Measurements from ENCODE around the gene TCEAL4. TPM values are rescaled to one million over a fixed set of nuclear protein-coding genes. Genes with fewer than 3 reads are reported as not detected.

The TCEAL4 gene
- total RNA-seq, 1 donor from 2014 or later = 145 TPM

Other genes with a start within 250 kb of the TCEAL4 start
- gene TCEAL9, start 229.0 kb upstream of the TCEAL4 start, total RNA-seq = 52.1 TPM
- gene BEX3, start 209.0 kb upstream of the TCEAL4 start, total RNA-seq = 111 TPM
- 2.8 TPM for gene RAB40A, start 66.0 kb upstream of the TCEAL4 start, total RNA-seq
- 49.1 TPM for gene TCEAL3, start 22.4 kb downstream of the TCEAL4 start, total RNA-seq
- 53.7 TPM for gene TCEAL1, start 43.5 kb downstream of the TCEAL4 start, total RNA-seq
- 307 TPM for gene MORF4L2, start 101.2 kb downstream of the TCEAL4 start, total RNA-seq
- not detected for gene TMEM31, start 125.4 kb downstream of the TCEAL4 start, total RNA-seq
- 2.1 TPM for gene PLP1, start 191.3 kb downstream of the TCEAL4 start, total RNA-seq
- 6.5 TPM for gene RAB9B, start 246.7 kb downstream of the TCEAL4 start, total RNA-seq